ENCODE data around the gene SERINC3.

The SERINC3 gene

DNA sequence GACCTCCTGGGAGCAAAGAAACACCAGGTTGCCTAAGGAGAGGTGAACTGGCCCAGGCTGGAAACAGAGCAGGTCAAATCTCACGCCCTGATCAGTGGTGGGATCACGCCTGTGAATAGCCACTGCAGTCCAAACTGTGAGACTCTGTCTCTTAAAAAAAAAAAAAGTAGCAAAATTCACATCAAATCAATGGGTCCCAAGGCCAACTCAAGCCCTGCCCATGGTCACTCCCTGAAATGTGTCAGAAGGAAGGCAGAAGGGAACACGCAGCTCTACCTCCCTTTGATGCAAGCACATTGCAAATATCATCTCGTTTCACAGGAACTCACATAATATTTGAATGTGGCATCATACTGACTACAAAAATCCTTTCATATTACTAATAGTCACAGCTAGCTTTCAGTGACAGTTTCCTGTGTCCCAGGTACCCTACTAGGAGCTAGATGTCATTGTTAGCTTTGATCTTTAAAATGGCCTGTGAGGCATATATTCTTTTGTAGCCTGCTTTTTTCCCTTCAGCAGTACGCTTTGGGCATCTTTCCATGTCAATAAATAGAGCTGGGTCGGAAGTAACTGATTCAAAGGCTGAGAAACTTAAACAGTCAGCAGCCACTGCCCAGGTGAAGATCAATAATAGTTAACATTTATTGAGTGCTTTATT, 60.6 kb downstream of the SERINC3 start:
- DNase-seq: no peak

DNA sequence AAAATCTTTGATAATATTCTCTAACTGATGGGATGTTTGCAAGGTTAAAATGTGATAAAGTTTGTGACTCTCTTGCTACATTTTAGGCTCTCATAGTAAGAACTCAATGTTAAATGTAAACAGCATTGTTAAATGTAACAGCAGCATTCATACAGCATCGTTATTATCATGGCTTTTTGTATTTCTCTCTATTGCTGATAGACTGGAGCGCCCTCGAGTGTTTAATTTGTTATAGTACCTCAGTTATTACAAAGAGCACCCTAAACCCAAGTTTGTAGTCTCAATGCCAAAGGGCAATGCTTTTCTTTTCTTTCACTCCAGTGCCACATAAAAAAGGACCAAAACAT, 61.1 kb downstream of the SERINC3 start:
- peak; percentile 78 for DNase-seq

DNA sequence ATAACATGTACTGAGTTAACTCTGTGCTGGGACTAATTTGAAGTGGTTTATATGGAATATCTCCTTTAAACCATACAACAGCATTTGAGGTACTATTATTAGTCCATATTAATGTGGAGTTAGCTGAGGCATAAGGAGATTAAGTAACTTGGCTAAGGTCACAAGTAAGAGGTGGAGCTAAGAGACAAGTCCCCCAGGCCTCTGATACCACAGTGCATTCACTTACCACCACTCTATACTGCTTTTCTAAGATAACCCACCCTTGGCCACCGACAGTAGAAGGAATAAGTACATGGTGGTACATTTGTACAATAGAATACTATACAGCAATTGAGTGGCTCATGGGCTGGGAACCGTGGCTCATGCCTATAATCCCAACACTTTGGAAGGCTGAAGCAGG, 62.6 kb downstream of the SERINC3 start:
- no peak for DNase-seq

GRCh38 chr20:44457016-44457415, 64.9 kb downstream of the SERINC3 start:
- no peak for DNase-seq

DNA sequence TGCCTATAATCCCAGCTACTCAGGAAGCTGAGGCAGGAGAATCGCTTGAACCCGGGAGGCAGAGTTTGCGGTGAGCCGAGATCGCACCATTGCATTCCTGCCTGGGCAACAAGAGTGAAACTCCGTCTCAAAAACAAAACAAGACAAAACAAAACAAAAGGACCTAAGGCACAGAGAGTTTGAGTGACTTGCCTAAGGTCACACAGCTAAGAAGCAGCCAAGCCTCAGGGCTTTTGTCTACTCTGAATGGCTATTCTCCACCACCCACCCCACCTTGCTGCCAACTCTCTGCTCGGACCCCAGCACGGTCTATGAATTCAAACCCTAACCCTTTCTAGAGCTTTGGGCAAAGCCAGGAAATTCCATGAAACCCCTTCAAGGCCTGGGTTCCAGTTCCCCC, 65.3 kb downstream of the SERINC3 start:
- DNase-seq: no peak

DNA sequence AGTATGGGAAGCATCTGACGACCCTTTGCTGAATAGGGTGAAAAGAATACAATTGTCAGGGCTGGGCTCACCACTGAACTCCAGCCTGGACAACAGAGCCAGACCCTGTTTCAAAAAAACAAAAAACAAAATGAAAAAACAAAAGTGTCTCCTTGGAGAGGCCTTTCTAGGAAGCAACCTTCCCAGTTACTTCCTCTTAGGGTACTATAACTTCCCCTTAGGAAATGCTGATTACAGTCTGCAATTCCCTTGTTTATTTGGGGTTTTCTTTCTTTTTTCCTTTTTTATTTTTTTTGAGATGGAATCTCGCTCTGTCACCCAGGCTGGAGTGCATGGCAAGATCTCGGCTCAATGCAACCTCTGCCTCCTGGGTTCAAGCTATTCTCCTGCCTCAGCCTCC, 66.7 kb downstream of the SERINC3 start:
- DNase-seq: no peak

- no peak for DNase-seq
Observed at GRCh38 chr20:44454306-44454963, 67.4 kb downstream of the SERINC3 start.

DNA sequence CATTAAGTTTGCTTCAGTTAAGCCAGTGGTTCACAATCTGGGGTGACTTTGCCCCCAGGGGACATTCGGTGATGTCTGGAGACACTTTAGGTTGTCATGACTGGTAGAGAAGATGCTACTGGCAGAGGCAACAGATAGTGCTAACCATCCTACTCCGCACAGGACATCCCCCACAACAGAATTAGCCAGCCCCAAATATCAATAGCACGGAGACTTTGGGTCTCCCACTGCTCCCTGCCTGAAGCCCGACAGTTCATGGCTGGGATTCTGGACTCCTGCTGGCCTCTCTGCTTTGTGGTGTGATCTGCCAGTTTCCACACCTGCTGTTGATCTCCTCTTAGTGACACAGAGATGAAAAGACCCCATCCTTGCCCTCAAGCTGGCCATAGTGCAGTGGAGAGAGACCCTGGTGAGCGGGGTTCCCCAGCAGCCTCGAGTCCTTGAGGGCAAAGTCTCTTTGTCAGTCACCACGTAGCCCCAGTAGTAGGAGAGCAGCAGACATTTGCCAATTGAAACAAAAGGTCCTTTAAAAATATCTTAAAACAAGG, 70.9 kb downstream of the SERINC3 start:
- no peak for DNase-seq

- no peak for DNase-seq
Observed at GRCh38 chr20:44450281-44450889, 71.5 kb downstream of the SERINC3 start.

- DNase-seq: no peak
Observed at GRCh38 chr20:44449864-44450263, 72.0 kb downstream of the SERINC3 start.

- DNase-seq: peak; percentile 67
Observed at GRCh38 chr20:44448753-44449546, 72.9 kb downstream of the SERINC3 start.

- no peak for DNase-seq
Observed at GRCh38 chr20:44447827-44448419, 73.9 kb downstream of the SERINC3 start.
